ACHN (cell line): ENCODE measurements around the gene PPFIA4.

Experiments used
- DNase-seq: peaks from one replicate; pipeline ENCODE4 v3.0.0-alpha.2; 2015
- in situ Hi-C: cut with HindIII; loops from 2 replicates; pipeline ENCODE4 v1.10.0; 2017; ENCODE audit warnings: low sequenced_read_pairs, low pct_ligation_motif_present, low pct_unique_long_range_greater_than_20kb

The PPFIA4 gene

GRCh38 chr1:203128431-203128715, 102.1 kb downstream of the PPFIA4 start:
- in situ Hi-C loops: loop anchor here (10.0 kb wide), 1 partner anchor 86 kb away; no protein-coding TSS in a partner anchor
- no peak for DNase-seq
